ENCODE data around the gene ANXA1. TPM values are rescaled to one million over a fixed set of nuclear protein-coding genes. Genes with fewer than 3 reads are reported as not detected.

Gene ANXA1
- total and polyA plus RNA-seq, 4 donors, result 4.8 to 28.6 (median 14.5) TPM

GRCh38 chr9:73162987-73163768 is 11.5 kb downstream of the ANXA1 start:
- no peak overlapping the region for H3K4me3 ChIP-seq (ENCODE audit: low read depth in 1 of 3, low read length in 3 of 3)
- no peak overlapping the region for H3K9ac ChIP-seq (ENCODE audit: low read depth in 1 of 2, low read length in 2 of 2)
- H3K36me3 ChIP-seq (ENCODE audit: control insufficient read depth in 4 of 4, insufficient read depth in 3 of 4, low read depth in 1 of 4, low read length in 3 of 4), result peaks cover 0 to 2% (median 0%) of the 10 kb centered on the region in 4 donors
- no peaks in the 10 kb centered on the region for H3K9me3 ChIP-seq (ENCODE audit: control insufficient read depth in 4 of 4, low read length in 3 of 4)
- H3K4me1 ChIP-seq (ENCODE audit: control insufficient read depth in 4 of 4, insufficient read depth in 4 of 4, low read length in 3 of 4), result no peaks in the 10 kb centered on the region
- H3K27me3 ChIP-seq (ENCODE audit: control insufficient read depth in 4 of 4, insufficient read depth in 4 of 4, low read length in 3 of 4), result no peaks in the 10 kb centered on the region
- no peak overlapping the region for H3K27ac ChIP-seq (ENCODE audit: low read depth in 1 of 2, low read length in 2 of 2)
- no peak for DNase-seq (ENCODE audit: low spot score)
- no peak for TF ChIP-seq JUND (IDR thresholded peaks at IDR 0.05)
- no peak for TF ChIP-seq FOXA2 (IDR thresholded peaks at IDR 0.05)
- no peak for TF ChIP-seq ZBTB33 (IDR thresholded peaks at IDR 0.05)
- no peak for TF ChIP-seq EGR1 (IDR thresholded peaks at IDR 0.05; ENCODE audit: low read depth in 2 of 2)
- no peak for TF ChIP-seq YY1 (IDR thresholded peaks at IDR 0.05)
- TF ChIP-seq, protein P1, sequence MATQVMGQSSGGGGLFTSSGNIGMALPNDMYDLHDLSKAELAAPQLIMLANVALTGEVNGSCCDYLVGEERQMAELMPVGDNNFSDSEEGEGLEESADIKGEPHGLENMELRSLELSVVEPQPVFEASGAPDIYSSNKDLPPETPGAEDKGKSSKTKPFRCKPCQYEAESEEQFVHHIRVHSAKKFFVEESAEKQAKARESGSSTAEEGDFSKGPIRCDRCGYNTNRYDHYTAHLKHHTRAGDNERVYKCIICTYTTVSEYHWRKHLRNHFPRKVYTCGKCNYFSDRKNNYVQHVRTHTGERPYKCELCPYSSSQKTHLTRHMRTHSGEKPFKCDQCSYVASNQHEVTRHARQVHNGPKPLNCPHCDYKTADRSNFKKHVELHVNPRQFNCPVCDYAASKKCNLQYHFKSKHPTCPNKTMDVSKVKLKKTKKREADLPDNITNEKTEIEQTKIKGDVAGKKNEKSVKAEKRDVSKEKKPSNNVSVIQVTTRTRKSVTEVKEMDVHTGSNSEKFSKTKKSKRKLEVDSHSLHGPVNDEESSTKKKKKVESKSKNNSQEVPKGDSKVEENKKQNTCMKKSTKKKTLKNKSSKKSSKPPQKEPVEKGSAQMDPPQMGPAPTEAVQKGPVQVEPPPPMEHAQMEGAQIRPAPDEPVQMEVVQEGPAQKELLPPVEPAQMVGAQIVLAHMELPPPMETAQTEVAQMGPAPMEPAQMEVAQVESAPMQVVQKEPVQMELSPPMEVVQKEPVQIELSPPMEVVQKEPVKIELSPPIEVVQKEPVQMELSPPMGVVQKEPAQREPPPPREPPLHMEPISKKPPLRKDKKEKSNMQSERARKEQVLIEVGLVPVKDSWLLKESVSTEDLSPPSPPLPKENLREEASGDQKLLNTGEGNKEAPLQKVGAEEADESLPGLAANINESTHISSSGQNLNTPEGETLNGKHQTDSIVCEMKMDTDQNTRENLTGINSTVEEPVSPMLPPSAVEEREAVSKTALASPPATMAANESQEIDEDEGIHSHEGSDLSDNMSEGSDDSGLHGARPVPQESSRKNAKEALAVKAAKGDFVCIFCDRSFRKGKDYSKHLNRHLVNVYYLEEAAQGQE (IDR thresholded peaks at IDR 0.05), result no peak
- TF ChIP-seq RXRA (IDR thresholded peaks at IDR 0.05), result no peak
- no peak for TF ChIP-seq HNF4G (IDR thresholded peaks at IDR 0.05)
- no peak for TF ChIP-seq RAD21 (IDR thresholded peaks at IDR 0.05)
- TF ChIP-seq TAF1 (conservative IDR thresholded peaks at IDR 0.05), result no peak
- no peak for TF ChIP-seq GABPA (IDR thresholded peaks at IDR 0.05 in 1 of 2, conservative IDR thresholded peaks at IDR 0.05 in 1 of 2)
- TF ChIP-seq NR2F2 (IDR thresholded peaks at IDR 0.05), result no peak
- TF ChIP-seq SP1 (IDR thresholded peaks at IDR 0.05), result no peak
- TF ChIP-seq HNF4A (conservative IDR thresholded peaks at IDR 0.05), result no peak
- TF ChIP-seq, protein P2, sequence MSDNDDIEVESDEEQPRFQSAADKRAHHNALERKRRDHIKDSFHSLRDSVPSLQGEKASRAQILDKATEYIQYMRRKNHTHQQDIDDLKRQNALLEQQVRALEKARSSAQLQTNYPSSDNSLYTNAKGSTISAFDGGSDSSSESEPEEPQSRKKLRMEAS (IDR thresholded peaks at IDR 0.05), result no peak
- TF ChIP-seq FOXA1 (IDR thresholded peaks at IDR 0.05), result no peak
- no peak for TF ChIP-seq ATF3 (IDR thresholded peaks at IDR 0.05)
- TF ChIP-seq, protein P3, sequence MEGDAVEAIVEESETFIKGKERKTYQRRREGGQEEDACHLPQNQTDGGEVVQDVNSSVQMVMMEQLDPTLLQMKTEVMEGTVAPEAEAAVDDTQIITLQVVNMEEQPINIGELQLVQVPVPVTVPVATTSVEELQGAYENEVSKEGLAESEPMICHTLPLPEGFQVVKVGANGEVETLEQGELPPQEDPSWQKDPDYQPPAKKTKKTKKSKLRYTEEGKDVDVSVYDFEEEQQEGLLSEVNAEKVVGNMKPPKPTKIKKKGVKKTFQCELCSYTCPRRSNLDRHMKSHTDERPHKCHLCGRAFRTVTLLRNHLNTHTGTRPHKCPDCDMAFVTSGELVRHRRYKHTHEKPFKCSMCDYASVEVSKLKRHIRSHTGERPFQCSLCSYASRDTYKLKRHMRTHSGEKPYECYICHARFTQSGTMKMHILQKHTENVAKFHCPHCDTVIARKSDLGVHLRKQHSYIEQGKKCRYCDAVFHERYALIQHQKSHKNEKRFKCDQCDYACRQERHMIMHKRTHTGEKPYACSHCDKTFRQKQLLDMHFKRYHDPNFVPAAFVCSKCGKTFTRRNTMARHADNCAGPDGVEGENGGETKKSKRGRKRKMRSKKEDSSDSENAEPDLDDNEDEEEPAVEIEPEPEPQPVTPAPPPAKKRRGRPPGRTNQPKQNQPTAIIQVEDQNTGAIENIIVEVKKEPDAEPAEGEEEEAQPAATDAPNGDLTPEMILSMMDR (IDR thresholded peaks at IDR 0.05; ENCODE audit: low read depth, low read length, missing input control), result no peak
- WGBS, result 70% methylated on average over 6 of the region's 6 CpGs

Measured in liver (tissue), 9 donors.